Hippocampal formation (tissue), 2 donors: ENCODE results near the gene RAD23B.
"Not testable (repeated sequence)": the region's sequence is repeated elsewhere in the genome, so short reads cannot be mapped to it uniquely, and the experiment has no call there.

Experiments
- DNase-seq, 2 donors: peaks; one replicate each; lab custom pipeline; 2025; lab: John Stamatoyannopoulos, UW

Gene RAD23B

DNA sequence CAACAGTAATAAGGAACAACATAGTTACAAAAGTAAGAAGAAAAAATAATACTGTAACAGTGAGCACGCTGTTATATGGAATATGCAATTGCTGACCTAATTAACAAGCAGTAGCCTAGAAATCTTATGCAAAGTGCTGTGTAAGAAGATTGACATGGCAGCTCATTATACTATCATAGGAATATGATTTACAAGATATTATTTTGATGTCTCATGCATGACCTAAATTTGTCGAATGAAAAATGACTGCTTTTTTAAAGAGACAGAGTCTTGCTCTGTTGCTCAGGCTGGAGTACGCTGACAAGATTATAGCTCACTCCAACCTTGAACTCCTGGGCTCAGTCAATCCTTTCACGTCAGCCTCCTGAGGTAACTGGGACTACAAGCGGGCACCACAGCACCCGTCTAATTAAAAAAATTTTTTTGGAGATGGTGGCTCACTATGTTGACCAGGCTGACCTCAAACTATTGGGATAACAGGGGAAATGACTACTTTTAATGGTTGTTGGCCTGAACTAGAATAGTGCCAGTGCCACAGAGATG, 10.5 kb downstream of the RAD23B start:
- no peak for DNase-seq

DNA sequence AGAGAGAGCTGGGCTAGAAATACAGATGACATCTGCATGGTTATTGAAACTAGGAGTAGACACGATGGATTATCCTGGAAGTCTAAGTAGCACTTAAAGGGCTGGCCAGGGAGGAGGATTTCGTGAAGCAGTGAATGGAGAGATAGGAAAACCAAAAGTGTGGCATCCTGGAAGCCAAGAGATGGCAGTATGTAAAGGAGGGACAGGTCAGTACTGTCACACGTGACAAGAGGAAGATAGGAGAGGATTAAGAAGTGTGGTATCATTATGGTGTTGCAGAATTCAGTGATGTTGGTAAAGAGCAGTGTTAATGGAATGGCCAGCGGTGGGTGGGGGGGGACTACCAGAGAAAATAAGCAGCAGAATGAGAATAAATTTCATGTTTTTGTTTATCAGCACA, 11.7 kb downstream of the RAD23B start:
- DNase-seq, result no peak

DNA sequence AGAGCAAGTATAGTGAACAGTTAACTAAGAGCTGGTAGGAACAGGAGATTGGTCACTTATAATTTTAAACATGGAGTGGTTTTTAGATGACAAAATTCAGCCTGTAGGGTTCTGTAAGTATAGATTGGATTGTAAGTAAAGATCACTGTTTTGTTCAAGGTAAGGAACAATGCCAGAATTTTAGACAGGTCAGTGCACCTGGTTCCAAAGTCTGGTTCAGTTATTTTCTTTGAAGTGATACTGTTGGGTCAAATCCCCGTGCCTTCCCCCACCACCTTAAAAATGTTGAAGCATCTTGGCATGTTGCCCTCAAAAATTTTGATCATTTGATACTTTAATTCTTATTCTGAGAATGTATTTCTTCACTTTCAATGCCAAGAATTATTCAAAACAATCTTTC, 12.9 kb downstream of the RAD23B start:
- DNase-seq, result no peak

DNA sequence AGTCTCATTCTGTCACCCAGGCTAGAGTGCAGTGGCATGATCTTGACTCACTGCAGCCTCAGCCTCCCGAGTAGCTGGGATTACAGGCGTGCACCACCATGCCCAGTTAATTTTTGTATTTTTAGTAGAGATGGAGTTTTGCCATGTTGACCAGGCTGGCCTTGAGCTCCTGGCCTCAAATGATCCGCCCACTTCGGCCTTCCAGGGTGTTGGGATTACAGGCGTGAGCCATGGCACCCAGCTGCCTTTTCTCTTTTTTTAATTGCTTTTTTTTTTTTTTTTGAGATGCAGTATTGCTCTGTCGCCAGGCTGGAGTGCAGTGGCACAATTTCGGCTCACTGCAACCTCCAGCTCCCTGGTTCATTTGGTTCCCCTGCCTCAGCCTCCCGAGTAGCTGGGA, 13.5 kb downstream of the RAD23B start:
- not testable (repeated sequence) for DNase-seq

DNA sequence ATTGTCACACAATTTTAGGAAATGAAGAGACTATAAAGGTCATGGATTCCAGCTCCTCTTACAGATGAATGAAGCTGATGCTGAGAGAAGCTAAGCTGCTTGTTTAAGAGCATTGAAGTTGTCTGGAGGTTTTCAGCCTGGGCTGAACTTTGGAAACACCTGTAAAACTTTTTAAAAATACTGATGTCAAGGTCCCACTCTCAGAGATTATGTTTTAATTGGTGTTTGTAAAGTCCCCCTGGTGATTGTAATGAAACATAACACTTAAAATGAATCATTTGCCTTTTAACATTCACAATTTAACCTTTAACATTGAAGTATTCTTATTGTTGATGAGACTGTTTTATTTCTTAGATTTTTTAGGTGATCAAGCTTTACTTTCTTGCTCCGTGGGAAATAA, 16.4 kb downstream of the RAD23B start:
- no peak for DNase-seq

DNA sequence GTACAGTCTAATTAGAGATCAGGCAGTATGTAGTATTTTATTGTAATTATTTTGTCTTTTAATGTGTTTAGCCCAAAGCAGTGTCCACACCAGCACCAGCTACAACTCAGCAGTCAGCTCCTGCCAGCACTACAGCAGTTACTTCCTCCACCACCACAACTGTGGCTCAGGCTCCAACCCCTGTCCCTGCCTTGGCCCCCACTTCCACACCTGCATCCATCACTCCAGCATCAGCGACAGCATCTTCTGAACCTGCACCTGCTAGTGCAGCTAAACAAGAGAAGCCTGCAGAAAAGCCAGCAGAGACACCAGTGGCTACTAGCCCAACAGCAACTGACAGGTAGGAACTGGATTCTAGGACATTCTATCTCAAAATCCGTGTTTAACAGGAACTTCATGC, 23.2 kb downstream of the RAD23B start:
- no peak for DNase-seq

DNA sequence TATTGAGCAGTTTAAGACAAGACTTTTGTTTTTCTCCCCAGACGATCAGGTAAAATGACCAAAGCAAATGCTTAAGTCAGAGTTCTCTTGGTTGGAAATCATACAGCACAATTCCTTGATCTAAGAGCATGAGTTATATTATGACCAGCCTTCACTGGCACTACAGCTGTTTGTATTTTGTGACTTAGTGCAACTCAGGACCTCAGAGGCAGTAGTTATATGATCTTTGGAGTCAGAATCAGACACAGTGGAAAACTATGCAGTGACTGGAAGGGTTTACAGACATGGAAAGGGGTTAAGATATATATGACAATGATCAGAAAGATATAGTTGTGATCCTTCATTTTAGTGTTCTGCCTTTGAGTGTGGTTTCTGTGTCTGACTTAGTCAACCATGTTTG, 24.3 kb downstream of the RAD23B start:
- DNase-seq, result no peak

DNA sequence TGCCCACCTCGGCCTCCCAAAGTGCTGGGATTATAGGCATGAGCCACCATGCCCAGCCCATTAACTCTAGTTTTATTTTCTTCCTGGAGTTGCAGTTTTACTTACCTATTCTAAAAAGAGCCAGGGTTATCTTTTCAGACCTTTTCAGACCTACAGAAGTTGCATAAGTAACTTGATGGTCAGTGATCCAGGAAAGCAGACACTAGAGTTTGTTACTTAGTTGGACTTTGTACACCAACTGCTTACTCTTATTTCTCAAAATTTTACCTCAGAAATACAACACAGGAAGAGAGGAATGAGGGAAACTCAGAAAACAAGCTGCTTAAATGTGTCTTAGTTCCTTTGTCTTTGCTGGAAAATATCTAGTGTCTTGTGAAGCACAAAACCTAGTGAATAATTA, 25.4 kb downstream of the RAD23B start:
- DNase-seq, result no peak

DNA sequence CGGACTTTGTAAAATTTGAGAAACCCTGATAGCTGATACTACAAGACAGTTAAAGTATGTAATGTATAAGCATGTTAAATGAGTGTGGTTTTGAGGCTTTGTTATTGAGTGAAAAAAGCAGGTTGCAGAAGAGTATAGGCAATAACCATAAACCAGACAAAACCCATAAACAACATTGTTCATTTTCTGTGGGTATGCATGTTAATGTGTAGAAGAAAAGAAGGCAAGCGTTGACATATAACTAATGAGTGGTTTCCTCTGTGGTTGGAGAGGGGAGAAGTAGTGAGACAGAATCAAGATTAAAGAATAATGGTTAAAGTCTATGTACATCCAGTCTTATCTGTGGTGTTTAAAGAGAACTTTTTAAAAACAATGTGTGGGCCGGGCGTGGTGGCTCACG, 26.2 kb downstream of the RAD23B start:
- DNase-seq, result no peak

DNA sequence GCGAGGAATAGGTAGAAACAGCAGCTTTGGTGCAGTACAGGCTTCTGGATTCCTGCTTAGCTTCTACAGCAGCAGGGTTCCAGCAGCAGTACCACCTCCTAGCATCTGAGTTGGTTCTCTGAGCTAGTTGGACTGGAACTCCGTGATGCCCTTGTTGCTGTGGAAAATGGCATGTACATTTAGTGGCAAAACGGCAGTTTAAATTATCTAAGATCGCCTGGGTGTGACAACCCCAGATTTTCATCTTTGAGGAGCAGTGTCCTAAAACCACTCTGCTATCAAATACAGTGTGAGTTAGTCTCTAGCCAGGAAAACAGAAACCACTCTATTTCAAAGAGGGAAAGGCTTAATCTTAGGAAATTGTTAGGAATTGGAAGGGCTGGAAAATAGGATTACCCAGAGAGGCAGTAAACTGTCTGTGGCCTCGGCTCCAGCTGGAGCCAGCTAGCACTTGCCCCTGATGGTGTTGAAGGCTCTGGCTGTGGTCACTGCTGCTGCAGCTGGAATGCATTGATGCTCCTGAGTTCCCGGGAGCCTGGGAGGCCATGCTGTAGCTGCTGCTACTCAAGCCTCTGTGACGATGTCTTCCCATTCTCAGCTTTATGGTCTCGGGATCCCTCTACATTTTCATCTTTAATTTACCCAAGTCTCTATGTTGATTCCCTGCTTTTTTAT, 29.4 kb downstream of the RAD23B start:
- no peak for DNase-seq

DNA sequence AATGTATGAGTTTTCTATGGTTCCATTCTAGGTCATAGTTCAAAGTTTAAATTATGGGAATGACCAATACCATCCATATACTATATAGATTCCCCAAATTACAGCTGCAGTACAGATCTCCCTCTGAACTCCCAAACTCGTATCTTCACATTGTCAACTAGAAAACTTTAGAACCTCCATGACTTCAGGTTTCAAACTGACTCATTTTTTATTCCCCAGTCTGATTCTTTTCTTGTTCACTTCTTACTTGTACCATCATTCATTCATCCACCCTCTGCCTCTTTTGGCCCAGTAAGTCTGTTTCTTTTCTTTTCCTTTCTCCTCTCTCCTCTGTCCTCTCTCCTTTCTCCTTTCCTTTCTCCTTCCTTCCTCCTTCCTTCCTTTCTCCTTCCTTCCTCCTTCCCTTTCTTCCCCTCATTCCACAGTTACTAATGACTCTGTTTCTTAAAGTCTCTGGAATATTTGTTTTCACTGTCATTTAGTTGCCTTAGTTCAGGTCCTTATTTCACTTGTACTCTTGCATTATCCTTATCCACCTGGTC, 30.5 kb downstream of the RAD23B start:
- no peak for DNase-seq

DNA sequence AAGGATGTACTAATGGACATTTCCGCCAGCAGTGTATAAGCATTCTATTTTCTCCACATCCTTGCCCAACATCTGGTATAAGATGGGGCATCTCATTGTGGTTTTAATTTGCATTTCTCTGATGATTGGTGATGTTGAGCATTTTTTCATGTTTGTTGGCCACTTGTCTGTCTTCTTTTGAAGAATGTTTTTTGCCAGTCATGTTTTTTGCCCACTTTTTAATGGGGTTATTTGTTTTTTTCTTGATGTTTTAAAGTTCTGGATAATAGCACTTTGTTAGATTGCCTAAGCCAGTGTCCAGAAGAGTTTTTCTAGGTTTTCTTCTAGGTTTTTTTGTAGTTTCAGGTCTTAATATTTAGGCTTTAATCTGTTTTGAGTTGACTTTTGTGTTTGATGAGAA, 31.7 kb downstream of the RAD23B start:
- DNase-seq, result no peak

DNA sequence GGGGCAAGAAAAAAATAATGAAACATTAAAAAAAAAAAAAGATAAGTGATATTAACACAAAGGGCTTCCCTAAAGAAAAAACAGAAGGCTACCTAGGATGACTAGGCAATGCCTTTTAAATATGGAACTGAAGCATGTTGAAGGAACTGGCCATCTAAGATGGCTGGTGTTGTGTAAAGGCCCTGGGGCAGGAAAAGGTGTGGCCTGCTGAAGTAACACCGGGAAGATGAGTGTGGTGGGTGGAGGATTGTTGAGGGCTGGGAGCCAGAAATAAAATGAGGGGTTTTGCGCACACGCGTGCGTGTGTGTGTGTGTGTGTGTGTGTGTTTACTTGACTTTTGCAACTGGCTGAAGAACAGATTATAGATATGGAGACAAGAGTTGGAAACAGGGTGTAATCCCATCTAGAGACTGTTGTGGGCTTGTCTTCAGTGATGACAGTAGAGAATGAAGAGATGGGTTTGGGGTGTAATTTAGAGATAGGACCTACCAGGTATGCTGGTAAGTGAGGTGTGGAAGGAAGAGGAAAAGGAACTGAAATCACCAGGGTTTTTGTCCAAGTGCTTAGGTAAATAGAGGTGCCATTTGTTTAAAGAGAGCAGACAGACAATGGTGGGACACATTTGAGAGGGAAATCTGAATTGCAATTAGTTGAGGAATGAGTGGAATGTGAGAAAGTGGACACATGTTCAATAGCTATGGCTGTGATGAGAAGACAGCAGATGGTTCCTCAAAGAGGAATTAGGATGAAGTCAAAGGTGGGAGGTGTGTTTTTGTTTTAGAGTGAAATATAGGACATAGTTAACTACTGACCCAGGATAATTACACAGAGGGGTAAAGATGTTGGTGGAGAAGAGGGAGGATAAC, 33.9 kb downstream of the RAD23B start:
- DNase-seq, result no peak

DNA sequence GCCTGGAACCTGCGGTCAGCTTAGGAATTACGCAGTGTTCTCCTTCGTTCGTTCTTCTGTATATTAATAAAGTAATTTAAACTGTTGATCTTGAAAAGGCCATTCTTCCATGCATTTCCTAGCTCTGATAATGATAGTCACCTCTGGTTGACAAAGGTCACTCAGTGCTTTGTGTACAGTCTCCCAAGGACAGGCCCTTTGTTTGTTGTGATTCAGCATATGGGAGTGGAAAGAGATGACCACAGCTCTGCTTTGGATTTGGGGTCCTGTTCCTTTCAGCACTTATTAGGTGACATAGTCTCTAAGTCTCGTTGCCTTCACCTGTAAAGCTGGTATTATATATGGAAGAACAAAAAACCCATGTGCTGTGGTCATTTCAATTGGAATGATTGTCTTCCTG, 39.6 kb downstream of the RAD23B start:
- no peak for DNase-seq

DNA sequence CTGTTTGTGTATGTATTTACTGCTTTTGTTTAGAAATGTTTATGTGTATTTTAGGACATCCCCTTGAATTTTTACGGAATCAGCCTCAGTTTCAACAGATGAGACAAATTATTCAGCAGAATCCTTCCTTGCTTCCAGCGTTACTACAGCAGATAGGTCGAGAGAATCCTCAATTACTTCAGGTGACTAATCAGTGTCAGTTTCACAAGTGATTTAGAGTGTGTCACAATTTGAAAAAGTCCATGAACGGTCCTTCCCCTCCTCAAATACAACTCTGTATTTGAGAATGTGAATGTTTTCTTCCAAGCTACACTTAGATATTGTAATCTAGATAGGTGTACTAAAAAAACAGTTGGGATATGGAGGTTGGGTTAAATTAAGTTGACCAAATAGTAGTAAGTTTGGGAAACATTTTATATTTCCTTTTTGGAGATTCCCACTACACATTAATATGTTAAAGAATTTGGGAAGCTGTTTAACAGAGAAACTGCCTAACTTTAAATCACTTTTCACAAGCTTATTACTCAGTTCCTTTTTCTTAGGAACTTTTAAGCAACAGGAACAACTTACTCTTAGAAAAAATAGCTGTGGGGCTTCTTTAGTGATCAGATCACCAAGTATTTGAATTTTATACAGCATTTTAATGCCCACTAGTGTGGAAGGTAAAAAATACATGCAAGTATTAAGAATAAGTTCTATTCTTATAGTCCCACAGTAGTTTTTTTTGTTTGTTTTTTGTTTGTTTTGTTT, 40.9 kb downstream of the RAD23B start:
- no peak for DNase-seq

DNA sequence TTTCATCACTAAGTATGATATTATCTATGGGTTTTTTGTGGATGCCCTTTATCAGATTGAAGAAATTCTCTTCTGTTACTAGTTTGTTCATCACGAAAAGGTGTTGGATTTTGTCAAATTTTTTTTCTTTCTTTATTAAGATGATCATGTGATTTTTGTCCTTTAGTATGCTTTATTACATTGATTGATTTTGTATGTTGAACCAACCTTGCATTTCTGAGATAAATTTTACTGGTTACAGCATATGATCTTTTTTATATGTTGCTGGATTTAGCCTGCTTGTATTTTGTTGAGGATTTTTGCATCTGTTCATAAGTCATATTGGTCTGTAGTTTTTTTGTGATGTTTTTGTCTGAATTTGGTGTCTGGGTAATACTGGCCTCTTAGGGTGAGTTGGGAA, 42.8 kb downstream of the RAD23B start:
- no peak for DNase-seq

DNA sequence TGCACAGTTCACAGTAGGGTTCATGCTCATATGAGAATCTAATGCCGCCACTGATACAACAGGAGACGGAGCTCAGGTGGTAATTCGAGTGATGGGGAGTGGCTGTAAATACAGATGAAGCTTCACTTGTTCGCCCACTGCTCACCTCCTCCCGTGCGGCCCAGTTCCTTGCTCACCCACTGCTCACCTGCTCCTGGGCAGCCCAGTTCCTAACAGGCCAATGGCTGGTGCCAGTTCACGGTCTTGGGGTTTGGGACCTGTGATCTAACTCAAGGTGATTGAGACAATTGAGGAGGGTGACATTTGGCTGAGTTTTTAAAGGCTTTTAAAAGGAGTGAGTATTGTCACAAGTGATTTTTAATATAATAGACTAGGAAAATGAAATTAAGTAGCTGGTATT, 45.4 kb downstream of the RAD23B start:
- no peak for DNase-seq

DNA sequence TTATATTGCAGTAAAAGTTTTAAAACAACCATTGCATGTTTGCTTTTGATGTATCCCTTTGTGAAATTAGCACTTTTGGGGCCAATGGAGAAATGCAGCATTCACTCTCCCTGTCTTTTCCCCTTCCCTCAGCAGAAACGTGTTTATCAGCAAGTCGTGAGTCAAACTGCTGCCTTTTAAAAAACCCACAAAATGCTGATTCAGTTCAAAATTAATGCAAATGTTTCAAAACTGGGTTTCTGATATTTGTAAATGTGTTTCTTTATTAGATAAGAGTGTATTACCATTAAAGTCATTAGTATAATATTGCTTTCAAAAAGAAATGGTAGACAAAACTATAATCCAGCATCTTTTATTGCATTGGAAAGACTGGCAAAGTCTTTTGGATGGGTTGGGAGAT, 47.3 kb downstream of the RAD23B start:
- DNase-seq, result no peak

DNA sequence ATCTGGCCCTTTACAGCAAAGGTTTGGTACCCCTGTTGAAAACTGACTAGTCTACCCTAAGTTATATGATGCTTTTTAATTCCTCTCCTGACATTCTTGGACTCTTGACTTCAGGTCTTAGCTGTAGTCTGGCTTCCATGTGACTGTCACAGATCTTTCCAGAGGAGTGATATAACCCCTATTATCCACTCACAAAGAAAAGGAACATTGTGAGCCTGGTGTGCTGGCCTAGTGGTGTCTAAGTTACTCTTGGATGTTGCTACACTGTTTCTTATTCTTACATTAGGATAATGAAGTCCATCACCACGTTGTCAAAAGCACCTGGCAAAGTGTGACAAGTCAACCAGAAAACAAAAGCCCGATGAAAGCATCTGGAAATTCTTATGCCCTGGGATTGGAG, 49.8 kb downstream of the RAD23B start:
- DNase-seq, result no peak

DNA sequence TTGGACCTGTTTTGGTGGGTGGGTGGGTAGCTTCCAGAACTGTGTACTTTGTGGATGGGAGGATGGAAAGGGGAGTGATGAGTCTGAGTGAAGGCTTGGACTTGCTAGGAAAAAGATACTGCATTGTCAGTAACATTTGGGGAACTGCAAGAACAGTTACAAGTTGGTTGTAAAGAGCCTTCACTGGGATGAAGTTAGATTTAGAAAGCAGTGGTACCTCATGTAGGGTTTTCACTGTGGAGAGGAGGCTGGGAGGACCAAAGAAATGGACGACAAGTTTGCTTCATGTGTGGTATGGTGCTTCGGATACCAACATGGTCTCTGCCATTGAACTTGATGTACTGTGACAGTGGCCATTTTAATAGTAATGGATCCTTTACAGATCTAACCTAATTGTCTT, 50.3 kb downstream of the RAD23B start:
- DNase-seq, result no peak

DNA sequence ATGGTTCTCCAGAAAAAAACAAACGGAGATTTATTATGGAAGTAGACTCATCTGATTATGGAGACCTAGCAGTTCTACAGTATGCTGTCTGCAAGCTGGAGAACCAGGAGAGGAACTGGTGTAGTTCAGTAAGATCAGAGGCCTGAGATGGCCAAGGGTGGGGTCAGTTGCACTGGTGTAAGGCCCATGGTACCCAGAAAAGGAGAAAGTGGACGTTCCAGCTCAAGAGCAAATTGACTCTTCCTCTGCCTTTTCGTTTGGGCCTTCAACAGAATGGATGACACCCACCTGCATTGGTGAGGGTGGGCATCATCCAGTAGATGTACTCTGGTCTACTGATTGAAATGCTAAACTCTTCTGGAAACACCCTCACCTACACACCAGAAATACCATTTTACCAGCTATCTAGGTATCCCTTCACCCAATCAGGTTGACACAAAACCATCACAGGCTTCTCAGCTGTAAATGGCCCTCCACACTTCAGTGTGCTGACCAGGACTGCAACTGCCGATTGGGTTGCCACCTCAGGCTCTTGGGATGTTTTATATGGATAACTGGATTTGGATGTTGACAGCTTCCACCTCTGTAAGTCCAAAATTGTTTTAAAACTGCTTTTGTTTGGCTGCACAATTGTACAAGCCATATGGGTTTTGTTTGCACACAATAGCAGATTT, 51.2 kb downstream of the RAD23B start:
- DNase-seq, result no peak

DNA sequence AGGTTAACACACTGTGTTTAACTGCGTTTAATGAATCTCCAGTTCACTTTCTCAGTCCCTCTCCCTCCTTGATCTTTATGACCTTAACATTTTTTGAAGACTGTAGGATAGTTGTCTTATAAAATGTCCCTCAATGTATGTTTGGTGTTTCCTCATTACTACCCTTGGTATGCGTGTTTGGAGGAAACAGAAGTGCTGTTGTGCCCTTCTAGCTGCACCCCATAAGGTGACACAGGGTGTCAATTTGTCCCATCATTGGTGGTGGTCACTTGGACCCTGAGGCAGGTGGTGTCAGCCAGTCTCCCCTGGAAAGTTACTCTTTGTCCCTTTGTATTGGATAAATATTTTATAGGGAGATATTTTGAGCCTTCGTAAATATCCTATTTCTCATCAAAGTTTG, 52.3 kb downstream of the RAD23B start:
- DNase-seq, result no peak
